HCT116 (cell line): ENCODE measurements around the gene STPG1.

Experiments used
- CEBPB ChIP-seq: IDR thresholded peaks from 2 replicates; pipeline ENCODE4 v1.6.1; 2012; ENCODE audit warnings: low read depth
- ELF1 ChIP-seq: IDR thresholded peaks from 2 replicates; pipeline ENCODE4 v1.6.1; 2012; ENCODE audit warnings: low read depth, borderline replicate concordance
- EZH2phosphoT487 ChIP-seq: fragments of 200-600 bp; IDR thresholded peaks from 2 replicates; pipeline ENCODE4 v1.6.1; 2018; ENCODE audit warnings: antibody characterized with exemption, borderline replicate concordance
- MAX ChIP-seq: IDR thresholded peaks from 2 replicates; pipeline ENCODE4 v1.6.1; 2012
- POLR2A ChIP-seq: IDR thresholded peaks from 2 replicates; pipeline ENCODE4 v1.7.0; 2011; ENCODE audit warnings: borderline replicate concordance; ENCODE audit not compliant: insufficient read depth, insufficient read length; ENCODE audit errors: extremely low read depth
- POLR2AphosphoS5 ChIP-seq: IDR thresholded peaks from 2 replicates; pipeline ENCODE4 v1.6.1; 2011; ENCODE audit warnings: mild to moderate bottlenecking, low read depth, low read length, moderate library complexity
- RAD21 ChIP-seq: IDR thresholded peaks from 2 replicates; pipeline ENCODE4 v1.6.1; 2012; ENCODE audit warnings: low read depth, mild to moderate bottlenecking
- SP1 ChIP-seq: IDR thresholded peaks from 2 replicates; pipeline ENCODE4 v1.6.1; 2012; ENCODE audit warnings: low read depth
- TCF7L2 ChIP-seq: IDR thresholded peaks from 2 replicates; pipeline ENCODE4 v1.7.0; 2011; ENCODE audit warnings: borderline replicate concordance, inconsistent platforms; ENCODE audit not compliant: insufficient read depth, insufficient read length; ENCODE audit errors: extremely low read depth
- YY1 ChIP-seq: IDR thresholded peaks from 2 replicates; pipeline ENCODE4 v1.6.1; 2011; ENCODE audit warnings: low read length, low read depth, moderate library complexity, mild to moderate bottlenecking; ENCODE audit not compliant: insufficient replicate concordance; ENCODE audit errors: extremely low read depth
- ZNF274 ChIP-seq: fragments of 200-500 bp; sonication (Bioruptor generic); IDR thresholded peaks from 2 replicates; pipeline ENCODE4 v1.6.1; 2014; ENCODE audit warnings: mild to moderate bottlenecking, low read depth, low read length, inconsistent platforms
- TF ChIP-seq, protein P1 (sequence below), 3 experiments: fragments of 200-600 bp in 1 of 3; sonication (generic) in 1 of 3; IDR thresholded peaks in 2 of 3; conservative IDR thresholded peaks in 1 of 3; 2 replicates each; pipeline ENCODE4 v1.5.1; 2012 to 2017; ENCODE audit warnings: low read depth in 2 of 3, low read length in 2 of 3, antibody characterized with exemption in 1 of 3, borderline replicate concordance in 1 of 3, control low read depth in 1 of 3, mild to moderate bottlenecking in 1 of 3, mixed read lengths in 1 of 3, mixed run types in 1 of 3, moderate library complexity in 1 of 3; ENCODE audit not compliant: insufficient read depth in 1 of 3
- TF ChIP-seq, protein P2 (sequence below): IDR thresholded peaks from 2 replicates; pipeline ENCODE4 v1.6.1; 2012; ENCODE audit warnings: low read depth

GRCh38 chr1:24391882-24392603, 21.5 kb downstream of the STPG1 start:
- TF ChIP-seq, protein P1, sequence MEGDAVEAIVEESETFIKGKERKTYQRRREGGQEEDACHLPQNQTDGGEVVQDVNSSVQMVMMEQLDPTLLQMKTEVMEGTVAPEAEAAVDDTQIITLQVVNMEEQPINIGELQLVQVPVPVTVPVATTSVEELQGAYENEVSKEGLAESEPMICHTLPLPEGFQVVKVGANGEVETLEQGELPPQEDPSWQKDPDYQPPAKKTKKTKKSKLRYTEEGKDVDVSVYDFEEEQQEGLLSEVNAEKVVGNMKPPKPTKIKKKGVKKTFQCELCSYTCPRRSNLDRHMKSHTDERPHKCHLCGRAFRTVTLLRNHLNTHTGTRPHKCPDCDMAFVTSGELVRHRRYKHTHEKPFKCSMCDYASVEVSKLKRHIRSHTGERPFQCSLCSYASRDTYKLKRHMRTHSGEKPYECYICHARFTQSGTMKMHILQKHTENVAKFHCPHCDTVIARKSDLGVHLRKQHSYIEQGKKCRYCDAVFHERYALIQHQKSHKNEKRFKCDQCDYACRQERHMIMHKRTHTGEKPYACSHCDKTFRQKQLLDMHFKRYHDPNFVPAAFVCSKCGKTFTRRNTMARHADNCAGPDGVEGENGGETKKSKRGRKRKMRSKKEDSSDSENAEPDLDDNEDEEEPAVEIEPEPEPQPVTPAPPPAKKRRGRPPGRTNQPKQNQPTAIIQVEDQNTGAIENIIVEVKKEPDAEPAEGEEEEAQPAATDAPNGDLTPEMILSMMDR (IDR thresholded peaks at IDR 0.05 in 2 of 3, conservative IDR thresholded peaks at IDR 0.05 in 1 of 3; ENCODE audit: borderline replicate concordance in 1 of 3, insufficient read depth in 1 of 3, low read depth in 2 of 3, low read length in 2 of 3), result peak; percentile 81 to 91 (median 90)
- no peak for TF ChIP-seq POLR2AphosphoS5
- no peak for TF ChIP-seq ELF1
- TF ChIP-seq, protein P2, sequence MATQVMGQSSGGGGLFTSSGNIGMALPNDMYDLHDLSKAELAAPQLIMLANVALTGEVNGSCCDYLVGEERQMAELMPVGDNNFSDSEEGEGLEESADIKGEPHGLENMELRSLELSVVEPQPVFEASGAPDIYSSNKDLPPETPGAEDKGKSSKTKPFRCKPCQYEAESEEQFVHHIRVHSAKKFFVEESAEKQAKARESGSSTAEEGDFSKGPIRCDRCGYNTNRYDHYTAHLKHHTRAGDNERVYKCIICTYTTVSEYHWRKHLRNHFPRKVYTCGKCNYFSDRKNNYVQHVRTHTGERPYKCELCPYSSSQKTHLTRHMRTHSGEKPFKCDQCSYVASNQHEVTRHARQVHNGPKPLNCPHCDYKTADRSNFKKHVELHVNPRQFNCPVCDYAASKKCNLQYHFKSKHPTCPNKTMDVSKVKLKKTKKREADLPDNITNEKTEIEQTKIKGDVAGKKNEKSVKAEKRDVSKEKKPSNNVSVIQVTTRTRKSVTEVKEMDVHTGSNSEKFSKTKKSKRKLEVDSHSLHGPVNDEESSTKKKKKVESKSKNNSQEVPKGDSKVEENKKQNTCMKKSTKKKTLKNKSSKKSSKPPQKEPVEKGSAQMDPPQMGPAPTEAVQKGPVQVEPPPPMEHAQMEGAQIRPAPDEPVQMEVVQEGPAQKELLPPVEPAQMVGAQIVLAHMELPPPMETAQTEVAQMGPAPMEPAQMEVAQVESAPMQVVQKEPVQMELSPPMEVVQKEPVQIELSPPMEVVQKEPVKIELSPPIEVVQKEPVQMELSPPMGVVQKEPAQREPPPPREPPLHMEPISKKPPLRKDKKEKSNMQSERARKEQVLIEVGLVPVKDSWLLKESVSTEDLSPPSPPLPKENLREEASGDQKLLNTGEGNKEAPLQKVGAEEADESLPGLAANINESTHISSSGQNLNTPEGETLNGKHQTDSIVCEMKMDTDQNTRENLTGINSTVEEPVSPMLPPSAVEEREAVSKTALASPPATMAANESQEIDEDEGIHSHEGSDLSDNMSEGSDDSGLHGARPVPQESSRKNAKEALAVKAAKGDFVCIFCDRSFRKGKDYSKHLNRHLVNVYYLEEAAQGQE, result no peak
- no peak for TF ChIP-seq POLR2A
- TF ChIP-seq CEBPB, result no peak
- no peak for TF ChIP-seq SP1
- TF ChIP-seq EZH2phosphoT487, result no peak
- TF ChIP-seq RAD21, result peak; percentile 91
- no peak for TF ChIP-seq MAX
- TF ChIP-seq TCF7L2, result no peak
- TF ChIP-seq ZNF274, result no peak
- TF ChIP-seq YY1, result no peak
